Measurements from ENCODE around the gene RAI2. TPM values are rescaled to one million over a fixed set of nuclear protein-coding genes. Genes with fewer than 3 reads are reported as not detected.
"Not testable (repeated sequence)": the region's sequence is repeated elsewhere in the genome, so short reads cannot be mapped to it uniquely, and the experiment has no call there.

The RAI2 gene
- total and polyA plus RNA-seq, 3 donors from 2014 or later, result 5.7 to 13.5 (median 12.1) TPM

DNA sequence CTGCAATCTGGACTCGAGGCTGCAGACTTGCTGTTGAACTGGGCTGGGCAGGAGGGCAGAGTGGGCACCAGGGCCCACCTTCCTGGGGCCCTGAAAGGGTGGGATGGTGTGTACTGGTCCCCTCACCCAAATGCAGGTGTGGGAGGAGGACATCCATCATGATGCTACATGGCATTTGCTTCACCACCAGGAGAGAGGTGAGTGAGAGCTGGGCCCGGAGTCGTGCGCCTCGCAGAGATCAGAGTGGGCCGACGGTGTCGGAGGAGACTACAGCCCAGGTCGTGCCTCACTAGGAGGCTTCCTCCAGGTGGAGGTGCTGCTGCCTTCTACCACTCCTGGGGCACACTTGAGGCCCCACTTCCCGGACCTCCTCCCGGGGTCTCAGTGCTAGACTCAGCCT lies 73.5 kb downstream of the RAI2 start:
- H3K27ac ChIP-seq, result no peak overlapping the region
- H3K27me3 ChIP-seq, result no peaks in the 10 kb centered on the region
- H3K4me3 ChIP-seq, result no peak overlapping the region
- H3K36me3 ChIP-seq (ENCODE audit: low read depth, missing control alignments), result no peaks in the 10 kb centered on the region
- no peaks in the 10 kb centered on the region for H3K9me3 ChIP-seq
- TF ChIP-seq, protein P1, sequence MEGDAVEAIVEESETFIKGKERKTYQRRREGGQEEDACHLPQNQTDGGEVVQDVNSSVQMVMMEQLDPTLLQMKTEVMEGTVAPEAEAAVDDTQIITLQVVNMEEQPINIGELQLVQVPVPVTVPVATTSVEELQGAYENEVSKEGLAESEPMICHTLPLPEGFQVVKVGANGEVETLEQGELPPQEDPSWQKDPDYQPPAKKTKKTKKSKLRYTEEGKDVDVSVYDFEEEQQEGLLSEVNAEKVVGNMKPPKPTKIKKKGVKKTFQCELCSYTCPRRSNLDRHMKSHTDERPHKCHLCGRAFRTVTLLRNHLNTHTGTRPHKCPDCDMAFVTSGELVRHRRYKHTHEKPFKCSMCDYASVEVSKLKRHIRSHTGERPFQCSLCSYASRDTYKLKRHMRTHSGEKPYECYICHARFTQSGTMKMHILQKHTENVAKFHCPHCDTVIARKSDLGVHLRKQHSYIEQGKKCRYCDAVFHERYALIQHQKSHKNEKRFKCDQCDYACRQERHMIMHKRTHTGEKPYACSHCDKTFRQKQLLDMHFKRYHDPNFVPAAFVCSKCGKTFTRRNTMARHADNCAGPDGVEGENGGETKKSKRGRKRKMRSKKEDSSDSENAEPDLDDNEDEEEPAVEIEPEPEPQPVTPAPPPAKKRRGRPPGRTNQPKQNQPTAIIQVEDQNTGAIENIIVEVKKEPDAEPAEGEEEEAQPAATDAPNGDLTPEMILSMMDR (IDR thresholded peaks at IDR 0.05), result no peak
- TF ChIP-seq POLR2A (IDR thresholded peaks at IDR 0.05), result no peak
- intact Hi-C loops (cut with DNase I; ENCODE audit: low total_unique reads), result no loop called here
- 76% methylated on average over 7 of the region's 11 CpGs; no CpG with 5 or more reads in 1 of the 2 donors for WGBS, 2 donors
- DNase-seq, result no peak
- no peaks in the 10 kb centered on the region for H3K4me1 ChIP-seq

DNA sequence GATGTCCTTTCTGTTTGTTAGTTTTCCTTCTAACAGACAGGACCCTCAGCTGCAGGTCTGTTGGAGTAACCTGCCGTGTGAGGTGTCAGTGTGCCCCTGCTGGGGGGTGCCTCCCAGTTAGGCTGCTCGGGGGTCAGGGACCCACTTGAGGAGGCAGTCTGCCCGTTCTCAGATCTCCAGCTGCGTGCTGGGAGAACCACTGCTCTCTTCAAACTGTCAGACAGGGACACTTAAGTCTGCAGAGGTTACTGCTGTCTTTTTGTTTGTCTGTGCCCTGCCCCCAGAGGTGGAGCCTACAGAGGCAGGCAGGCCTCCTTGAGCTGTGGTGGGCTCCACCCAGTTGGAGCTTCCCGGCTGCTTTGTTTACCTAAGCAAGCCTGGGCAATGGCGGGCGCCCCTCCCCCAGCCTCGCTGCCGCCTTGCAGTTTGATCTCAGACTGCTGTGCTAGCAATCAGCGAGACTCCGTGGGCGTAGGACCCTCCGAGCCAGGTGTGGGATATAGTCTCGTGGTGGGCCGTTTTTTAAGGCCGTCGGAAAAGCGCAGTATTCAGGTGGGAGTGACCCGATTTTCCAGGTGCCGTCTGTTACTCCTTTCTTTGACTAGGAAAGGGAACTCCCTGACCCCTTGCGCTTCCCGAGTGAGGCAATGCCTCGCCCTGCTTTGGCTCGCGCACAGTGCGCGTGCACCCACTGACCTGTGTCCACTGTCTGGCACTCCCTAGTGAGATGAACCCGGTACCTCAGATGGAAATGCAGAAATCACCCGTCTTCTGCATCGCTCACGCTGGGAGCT lies 74.3 kb downstream of the RAI2 start:
- 40 to 42% methylated on average over 1 to 8 of the region's 31 CpGs for WGBS, 2 donors
- H3K36me3 ChIP-seq (ENCODE audit: low read depth, missing control alignments); DNase-seq; H3K9me3 ChIP-seq; intact Hi-C loops (cut with DNase I; ENCODE audit: low total_unique reads); H3K4me3 ChIP-seq; H3K27me3 ChIP-seq; H3K4me1 ChIP-seq; H3K27ac ChIP-seq: not testable (repeated sequence)

DNA sequence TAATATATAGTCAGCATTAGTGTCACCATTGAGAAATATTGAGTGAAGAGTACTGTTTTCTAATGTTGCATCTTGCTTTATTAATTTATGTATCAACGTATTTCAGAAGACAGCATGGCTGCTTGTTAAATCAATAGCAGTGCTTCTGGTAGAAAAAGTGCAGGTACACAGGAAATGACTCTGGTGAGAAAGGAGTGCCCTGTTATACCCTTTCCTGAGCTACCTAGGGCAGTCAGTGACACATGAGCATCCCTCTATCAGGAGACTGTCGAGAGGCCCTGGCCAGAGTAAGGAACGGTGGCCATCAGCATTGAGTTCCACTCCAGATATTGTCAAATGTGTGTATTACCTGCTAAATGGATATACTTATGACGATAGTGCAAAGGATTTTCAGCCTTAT lies 81.7 kb downstream of the RAI2 start:
- H3K36me3 ChIP-seq (ENCODE audit: low read depth, missing control alignments), result no peaks in the 10 kb centered on the region

DNA sequence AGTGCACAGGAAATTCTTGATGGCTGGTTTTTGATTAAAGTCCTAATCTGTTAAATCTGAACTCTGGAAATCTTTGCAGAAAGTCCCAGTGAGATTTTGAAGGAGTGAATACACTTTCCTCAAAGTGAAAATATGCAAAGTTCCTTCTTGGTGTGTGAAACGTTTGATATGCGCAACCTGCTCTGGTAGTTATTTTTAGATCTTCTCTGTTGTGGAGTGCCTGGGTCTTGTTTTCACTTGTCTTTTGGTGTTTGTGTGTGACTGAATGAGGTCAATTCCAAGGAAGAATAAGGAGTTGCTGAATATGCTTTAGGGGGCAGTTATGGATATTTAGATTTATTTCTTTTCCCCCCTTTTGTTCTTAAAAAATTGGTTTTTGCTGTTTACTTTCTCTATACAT lies 82.1 kb downstream of the RAI2 start:
- Histone ChIP-seq H3K27ac (no peak overlapping the region), H3K4me1 (no peaks in the 10 kb centered on the region), H3K27me3 (no peaks in the 10 kb centered on the region), H3K4me3 (no peak overlapping the region), H3K36me3 (ENCODE audit: low read depth, missing control alignments) (no peaks in the 10 kb centered on the region), H3K9me3 (no peaks in the 10 kb centered on the region)
- 15 to 65% methylated on average over 2 of the region's 2 CpGs for WGBS, 2 donors
- no peak for DNase-seq
- intact Hi-C loops (cut with DNase I; ENCODE audit: low total_unique reads), result no loop called here
- TF ChIP-seq, protein P1 (IDR thresholded peaks at IDR 0.05), result no peak

More for the DNA sequence above, 81.7 kb downstream of the RAI2 start:
- no peak overlapping the region for H3K27ac ChIP-seq
- TF ChIP-seq, protein P1 (IDR thresholded peaks at IDR 0.05), result no peak
- TF ChIP-seq POLR2A (IDR thresholded peaks at IDR 0.05), result no peak
- intact Hi-C loops (cut with DNase I; ENCODE audit: low total_unique reads), result no loop called here
- no peak for DNase-seq
- H3K4me3 ChIP-seq, result no peak overlapping the region
- no peaks in the 10 kb centered on the region for H3K4me1 ChIP-seq
- 95 to 98% methylated on average over 4 of the region's 4 CpGs for WGBS, 2 donors
- H3K27me3 ChIP-seq, result no peaks in the 10 kb centered on the region
- no peaks in the 10 kb centered on the region for H3K9me3 ChIP-seq

DNA sequence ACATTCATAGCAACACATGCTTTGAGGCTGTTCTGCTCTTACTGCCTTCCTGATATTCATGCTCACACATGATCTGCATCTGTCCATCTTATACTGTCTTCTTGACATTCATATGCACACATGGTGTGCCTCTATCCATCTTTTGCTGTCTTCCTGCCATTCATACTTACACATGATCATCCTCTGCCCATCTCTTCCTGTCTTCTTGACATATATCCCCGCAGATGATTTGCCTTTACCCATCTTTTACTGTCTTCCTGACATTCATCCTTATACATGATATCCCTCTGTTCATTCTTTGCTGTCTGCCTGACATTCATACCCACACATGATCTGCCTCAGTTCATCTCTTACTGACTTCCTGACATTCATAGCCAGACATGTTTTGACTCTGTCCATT lies 87.0 kb downstream of the RAI2 start:
- DNase-seq, result no peak

More for the DNA sequence above, 87.0 kb downstream of the RAI2 start:
- intact Hi-C loops (cut with DNase I; ENCODE audit: low total_unique reads), result no loop called here
- Histone ChIP-seq H3K4me3 (no peak overlapping the region), H3K9me3 (no peaks in the 10 kb centered on the region), H3K36me3 (ENCODE audit: low read depth, missing control alignments) (no peaks in the 10 kb centered on the region), H3K4me1 (no peaks in the 10 kb centered on the region), H3K27me3 (no peaks in the 10 kb centered on the region), H3K27ac (no peak overlapping the region)
- TF ChIP-seq, protein P1 (IDR thresholded peaks at IDR 0.05), result no peak
- no peak for TF ChIP-seq POLR2A (IDR thresholded peaks at IDR 0.05)
- 91 to 100% methylated on average over 1 of the region's 1 CpG for WGBS, 2 donors

Measured in testis (tissue), 3 donors.